IMR-90 (cell line): Measurements from ENCODE around the gene SLC6A11. TPM values are rescaled to one million over a fixed set of nuclear protein-coding genes. Genes with fewer than 3 reads are reported as not detected.

Source experiments
- ATAC-seq: fragments of 200-7000 bp; cut with Tn5 transposase; 2 replicates; pipeline ENCODE4 v1.9.1; 2020; ENCODE audit warnings: low read depth, mild to moderate bottlenecking, moderate library complexity
- BruUV-seq: library from RNA; stranded (reverse); fragments of 400-500 nt; replicated peaks from 2 replicates; lab custom pipeline; 2021; lab: Mats Ljungman, UMichigan
- CTCF ChIA-PET: fragments of 300-600 bp; formaldehyde crosslinking; extraction: SDS; loops from one replicate; lab custom pipeline; 2021; ENCODE audit warnings: antibody characterized with exemption; lab: Yijun Ruan, JAX
- POLR2A ChIA-PET: fragments of 300-600 bp; sonication (Branson Sonifier 250); formaldehyde crosslinking; loops from one replicate; lab custom pipeline; 2022; ENCODE audit warnings: antibody characterized with exemption; ENCODE audit not compliant: unreplicated experiment; lab: Charles Lee
- DNase-seq: peaks from one replicate; pipeline ENCODE4 v3.0.0; 2013
- H2AFZ ChIP-seq: replicated peaks from 2 replicates; pipeline ENCODE3; 2013; ENCODE audit warnings: low read length, mild to moderate bottlenecking; ENCODE audit not compliant: poor library complexity
- H2AK5ac ChIP-seq: 2 replicates; pipeline ENCODE4 v1.6.1; 2013; ENCODE audit warnings: low read depth, low read length, inconsistent platforms
- H2AK9ac ChIP-seq: replicated peaks from 2 replicates; pipeline ENCODE3; 2013; ENCODE audit warnings: mild to moderate bottlenecking, low read depth, low read length, moderate library complexity; ENCODE audit not compliant: poor library complexity
- H2BK120ac ChIP-seq: 2 replicates; pipeline ENCODE4 v1.6.1; 2013; ENCODE audit warnings: low read depth, low read length, inconsistent platforms
- H2BK15ac ChIP-seq: 3 replicates; pipeline ENCODE4 v1.6.1; 2013; ENCODE audit warnings: low read depth, low read length, inconsistent platforms
- H2BK20ac ChIP-seq: 2 replicates; pipeline ENCODE4 v1.6.1; 2013; ENCODE audit warnings: low read depth, mild to moderate bottlenecking, inconsistent platforms, low read length, moderate library complexity
- H2BK5ac ChIP-seq: 2 replicates; pipeline ENCODE4 v1.6.1; 2013; ENCODE audit warnings: mild to moderate bottlenecking, low read depth, low read length, inconsistent platforms; ENCODE audit not compliant: poor library complexity, severe bottlenecking
- H3K14ac ChIP-seq: replicated peaks from 2 replicates; pipeline ENCODE4 v1.6.1; 2013; ENCODE audit warnings: low read depth, low read length, inconsistent platforms
- H3K18ac ChIP-seq: 2 replicates; pipeline ENCODE4 v1.6.1; 2013; ENCODE audit warnings: low read depth, low read length, control low read depth
- H3K23ac ChIP-seq: 2 replicates; pipeline ENCODE4 v1.6.1; 2013; ENCODE audit warnings: low read depth, low read length, inconsistent platforms
- H3K27ac ChIP-seq: 2 replicates; pipeline ENCODE4 v1.5.1; 2013; ENCODE audit warnings: mild to moderate bottlenecking, control low read depth, low read length; ENCODE audit not compliant: insufficient read depth
- H3K27me3 ChIP-seq: 2 replicates; pipeline ENCODE4 v1.6.1; 2013; ENCODE audit warnings: low read length; ENCODE audit not compliant: control insufficient read depth, insufficient read depth
- H3K36me3 ChIP-seq: 2 replicates; pipeline ENCODE4 v1.6.1; 2013; ENCODE audit warnings: low read length, mixed read lengths; ENCODE audit not compliant: control insufficient read depth, insufficient read depth
- H3K4ac ChIP-seq: 2 replicates; pipeline ENCODE4 v1.6.1; 2013; ENCODE audit warnings: low read depth, low read length, inconsistent platforms
- H3K4me1 ChIP-seq: 2 replicates; pipeline ENCODE4 v1.6.1; 2013; ENCODE audit warnings: low read length, mixed read lengths; ENCODE audit not compliant: control insufficient read depth, insufficient read depth
- H3K4me2 ChIP-seq: 2 replicates; pipeline ENCODE4 v1.6.1; 2013; ENCODE audit warnings: low read depth, mild to moderate bottlenecking, control low read depth, low read length, moderate library complexity
- H3K4me3 ChIP-seq: 2 replicates; pipeline ENCODE4 v1.5.1; 2013; ENCODE audit warnings: low read depth, mild to moderate bottlenecking, control low read depth, low read length, moderate library complexity; ENCODE audit not compliant: insufficient read depth
- H3K56ac ChIP-seq: 2 replicates; pipeline ENCODE4 v1.6.1; 2013; ENCODE audit warnings: low read length, inconsistent platforms; ENCODE audit not compliant: insufficient read depth; ENCODE audit errors: extremely low read depth
- H3K79me1 ChIP-seq, 2 experiments: 2 replicates each; pipeline ENCODE4 v1.6.1; 2013; ENCODE audit warnings: low read length in 2 of 2, inconsistent platforms in 1 of 2, low read depth in 1 of 2
- H3K9ac ChIP-seq: 2 replicates; pipeline ENCODE4 v1.6.1; 2013; ENCODE audit warnings: low read depth, low read length, control low read depth
- H3K9me1 ChIP-seq: 2 replicates; pipeline ENCODE4 v1.6.1; 2013; ENCODE audit warnings: low read length, inconsistent platforms; ENCODE audit not compliant: insufficient read depth
- H3K9me3 ChIP-seq: 2 replicates; pipeline ENCODE4 v1.6.1; 2013; ENCODE audit warnings: low read length; ENCODE audit not compliant: control insufficient read depth, insufficient read depth
- H4K20me1 ChIP-seq: 2 replicates; pipeline ENCODE4 v1.6.1; 2013; ENCODE audit warnings: low read length, inconsistent platforms; ENCODE audit not compliant: insufficient read depth
- H4K5ac ChIP-seq: 2 replicates; pipeline ENCODE4 v1.6.1; 2013; ENCODE audit warnings: mild to moderate bottlenecking, low read depth, low read length, control low read depth
- H4K8ac ChIP-seq, 2 experiments: 2 replicates each; pipeline ENCODE4 v1.6.1; 2013; ENCODE audit warnings: low read depth in 2 of 2, low read length in 2 of 2, control low read depth in 1 of 2, inconsistent platforms in 1 of 2
- H4K91ac ChIP-seq: 2 replicates; pipeline ENCODE4 v1.6.1; 2013; ENCODE audit warnings: low read depth, low read length, inconsistent platforms; ENCODE audit not compliant: insufficient read depth
- FOS ChIP-seq: fragments of 150-350 bp; IDR thresholded peaks from 2 replicates; pipeline ENCODE4 v1.6.1; 2016; ENCODE audit warnings: low read depth, low read length
- RAD21 ChIP-seq: IDR thresholded peaks from 2 replicates; pipeline ENCODE4 v1.6.1; 2012; ENCODE audit warnings: low read length, improper control_type of control experiment
- WGBS, 2 experiments: methylation state at CpG; one replicate each; pipeline versions ENCODE4 v1.1.5 to v1.1.7; 2013; ENCODE audit warnings: missing lambda C conversion rate in 2 of 2; ENCODE audit not compliant: insufficient read length in 1 of 2; ENCODE audit errors: extremely low coverage in 2 of 2; 5-methylcytosine and 5-hydroxymethylcytosine counted together
- dilution Hi-C: fragments of 300-500 bp; cut with HindIII; formaldehyde crosslinking; loops from one replicate; pipeline ENCODE4 v1.14.3; 2018; ENCODE audit warnings: low sequenced_read_pairs; ENCODE audit not compliant: unreplicated experiment
- in situ Hi-C: fragments of 300-500 bp; cut with MboI; formaldehyde crosslinking; loops from 3 replicates; pipeline ENCODE4 v1.14.3; 2019; ENCODE audit warnings: low sequenced_read_pairs, inconsistent platforms, mixed read lengths
- intact Hi-C: fragments of 100-400 bp; cut with micrococcal nuclease; formaldehyde crosslinking; loops from 2 replicates; pipeline ENCODE4 v1.10.0; 2022
- polyA plus RNA-seq, 3 experiments: library from polyadenylated mRNA; depleted of rRNA; stranded (reverse); fragments of >200 nt; gene quantifications; 2 replicates each; pipeline ENCODE4 v1.2.3, GENCODE V29; 2012; ENCODE audit warnings: low replicate concordance in 1 of 3
- total RNA-seq: library from RNA; depleted of rRNA; stranded (reverse); fragments of >200 nt; gene quantifications from 2 replicates; pipeline ENCODE4 v1.2.3, GENCODE V29; 2012

The SLC6A11 gene
- total and polyA plus RNA-seq, 2 of the 4 experiments (the other 2 are of a cell fraction), result not detected

GRCh38 chr3:10890665-10891064 is 74.6 kb downstream of the SLC6A11 start:
- BruUV-seq, result no TSS peak

More at GRCh38 chr3:10890665-10891064, 74.6 kb downstream of the SLC6A11 start:
- no peak overlapping the region for H3K14ac ChIP-seq
- no peak overlapping the region for H2BK20ac ChIP-seq
- no peaks in the 10 kb centered on the region for H3K79me1 ChIP-seq
- no peak overlapping the region for H4K5ac ChIP-seq
- POLR2A ChIA-PET, result no interaction called here
- no peak overlapping the region for H3K23ac ChIP-seq
- no peaks in the 10 kb centered on the region for H3K4me1 ChIP-seq
- H3K18ac ChIP-seq, result no peak overlapping the region
- H4K91ac ChIP-seq, result no peak overlapping the region
- dilution Hi-C loops (no loop called here), in situ Hi-C loops (no loop called here), intact Hi-C loops (no loop called here)
- no peaks in the 10 kb centered on the region for H4K20me1 ChIP-seq
- H3K9me3 ChIP-seq, result no peaks in the 10 kb centered on the region
- CTCF ChIA-PET, result no interaction called here
- DNase-seq (no peak), ATAC-seq (no peak)
- H3K9me1 ChIP-seq, result no peaks in the 10 kb centered on the region
- no peak overlapping the region for H3K9ac ChIP-seq
- WGBS, 2 experiments, result no CpG with 5 or more reads among the region's 1 CpG
- H2BK5ac ChIP-seq, result no peak overlapping the region
- H3K27ac ChIP-seq, result no peak overlapping the region
- H3K36me3 ChIP-seq, result no peaks in the 10 kb centered on the region
- TF ChIP-seq FOS, result no peak
- TF ChIP-seq RAD21, result no peak
- H3K4me2 ChIP-seq, result no peak overlapping the region
- no peak overlapping the region for H3K4me3 ChIP-seq
- no peak overlapping the region for H3K4ac ChIP-seq
- H2AK9ac ChIP-seq, result no peak overlapping the region
- no peak overlapping the region for H2AK5ac ChIP-seq
- no peak overlapping the region for H3K56ac ChIP-seq
- no peak overlapping the region for H2AFZ ChIP-seq
- H2BK15ac ChIP-seq, result no peak overlapping the region
- no peak overlapping the region for H4K8ac ChIP-seq
- no peak overlapping the region for H2BK120ac ChIP-seq
- 0 out of 2 replicates have a peak, but pooled peaks cover 1% of the 10 kb centered on the region for H3K27me3 ChIP-seq
